Activated naive CD8-positive, alpha-beta T cell treated with anti-CD3 and anti-CD28 coated beads for 36 hours (primary cell): ENCODE results near the gene TMEM86A. TPM values are rescaled to one million over a fixed set of nuclear protein-coding genes. Genes with fewer than 3 reads are reported as not detected.
"Not testable (repeated sequence)": the region's sequence is repeated elsewhere in the genome, so short reads cannot be mapped to it uniquely, and the experiment has no call there.

Source experiments
- DNase-seq: peaks from one replicate; pipeline ENCODE4 v3.0.0; 2021
- H3K27ac Mint-ChIP-seq: one replicate; pipeline ENCODE4 v1.8.0; 2022; ENCODE audit warnings: mild to moderate bottlenecking, moderate library complexity, mixed read lengths
- H3K27me3 Mint-ChIP-seq: one replicate; pipeline ENCODE4 v1.8.0; 2022; ENCODE audit warnings: mild to moderate bottlenecking, mixed read lengths
- H3K36me3 Mint-ChIP-seq: one replicate; pipeline ENCODE4 v1.8.0; 2021; ENCODE audit warnings: mild to moderate bottlenecking, mixed read lengths
- H3K4me1 Mint-ChIP-seq: one replicate; pipeline ENCODE4 v1.8.0; 2021; ENCODE audit warnings: mixed read lengths
- H3K4me3 Mint-ChIP-seq: one replicate; pipeline ENCODE4 v1.8.0; 2022; ENCODE audit warnings: mild to moderate bottlenecking, moderate library complexity, mixed read lengths
- H3K9me3 Mint-ChIP-seq: one replicate; pipeline ENCODE4 v1.8.0; 2022; ENCODE audit warnings: mixed read lengths
- total RNA-seq, 2 experiments: library from RNA; stranded (reverse); gene quantifications; one replicate each; pipeline ENCODE4 v1.2.3, GENCODE V29; 2021

TMEM86A gene
- total RNA-seq, 2 experiments from 2014 or later, result 0.25 to 0.52 TPM

DNA sequence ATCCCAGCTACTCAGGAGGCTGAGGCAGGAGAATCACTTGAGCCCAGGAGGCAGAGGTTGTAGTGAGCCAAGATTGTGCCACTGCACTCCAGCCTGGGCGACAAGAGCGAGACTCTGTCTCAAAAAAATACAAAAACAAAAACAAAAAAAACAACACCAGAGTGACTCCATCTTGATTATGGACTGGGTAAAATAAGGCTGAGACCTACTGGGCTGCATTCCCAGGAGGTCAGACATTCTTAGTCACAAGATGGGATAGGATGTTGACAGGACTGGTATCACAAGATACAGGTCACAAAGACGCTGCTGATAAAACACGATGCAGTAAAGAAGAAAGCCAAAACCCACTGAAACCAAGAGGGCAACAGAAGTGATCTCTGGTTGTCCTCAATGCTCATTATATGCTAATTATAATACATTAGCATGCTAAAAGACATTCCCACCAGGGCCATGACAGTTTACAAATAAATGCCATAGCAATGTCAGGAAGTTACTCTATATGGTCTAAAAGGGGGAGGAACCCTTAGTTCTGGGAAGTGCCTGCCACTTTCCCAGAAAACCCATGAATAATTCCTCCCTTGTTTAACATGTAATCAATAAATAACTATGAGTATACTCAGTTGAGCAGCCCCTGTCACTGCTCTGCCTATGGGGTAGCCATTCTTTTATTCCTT, 7.0 kb upstream of the TMEM86A start:
- H3K36me3 Mint-ChIP-seq, result not testable (repeated sequence)

DNA sequence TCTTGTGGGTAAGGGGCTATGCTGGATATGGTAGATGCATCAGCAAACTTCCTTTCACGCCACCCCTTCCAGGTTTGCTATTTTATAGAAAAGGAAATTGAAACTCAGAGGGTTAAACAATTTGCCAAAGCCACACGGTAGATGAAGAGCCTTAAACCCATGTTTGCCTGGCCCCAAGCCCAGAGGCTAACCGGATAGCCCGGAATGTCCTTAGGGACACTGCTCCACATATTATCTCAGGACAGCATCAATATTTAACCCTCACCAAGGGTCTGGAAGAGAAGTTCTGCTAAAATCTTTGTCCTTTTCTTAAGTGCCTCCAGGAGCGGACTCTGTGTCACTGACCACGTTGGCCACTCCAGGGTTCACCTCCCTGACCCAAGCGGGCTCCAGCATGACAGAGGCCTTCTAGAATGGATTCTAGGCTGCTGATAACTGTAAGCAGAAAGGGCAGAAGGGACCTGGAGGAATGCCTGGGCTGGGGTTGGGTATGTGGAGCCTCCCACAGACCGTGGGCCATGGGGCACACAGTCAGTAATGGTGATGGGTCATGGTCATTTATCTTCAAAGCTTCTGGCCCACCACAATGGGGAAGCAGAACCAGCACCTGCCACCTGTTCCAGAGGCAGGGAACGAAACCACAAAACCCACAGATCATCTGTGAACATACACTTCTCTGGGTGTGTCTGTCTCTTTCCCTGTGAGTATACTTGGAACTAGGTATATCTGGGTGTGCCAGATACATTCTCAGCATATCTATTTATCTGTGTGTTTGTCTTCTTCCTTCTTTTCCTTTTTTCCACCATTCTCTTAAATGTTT, 5.4 kb upstream of the TMEM86A start:
- H3K4me3 Mint-ChIP-seq, result no peak overlapping the region
- no peak for DNase-seq
- H3K36me3 Mint-ChIP-seq, result no peaks in the 10 kb centered on the region
- H3K27ac Mint-ChIP-seq, result no peak overlapping the region
- no peaks in the 10 kb centered on the region for H3K9me3 Mint-ChIP-seq
- no peaks in the 10 kb centered on the region for H3K27me3 Mint-ChIP-seq
- H3K4me1 Mint-ChIP-seq, result peaks cover 6% of the 10 kb centered on the region

More for the DNA sequence above, 7.0 kb upstream of the TMEM86A start:
- H3K9me3 Mint-ChIP-seq, DNase-seq, H3K27me3 Mint-ChIP-seq, H3K4me3 Mint-ChIP-seq, H3K27ac Mint-ChIP-seq, H3K4me1 Mint-ChIP-seq: not testable (repeated sequence)

GRCh38 chr11:18696638-18697225, 1.8 kb upstream of the TMEM86A start:
- no peaks in the 10 kb centered on the region for H3K36me3 Mint-ChIP-seq
- H3K4me3 Mint-ChIP-seq, result no peak overlapping the region
- no peak for DNase-seq
- H3K27me3 Mint-ChIP-seq, result peaks cover 4% of the 10 kb centered on the region
- H3K4me1 Mint-ChIP-seq, result peaks cover 17% of the 10 kb centered on the region
- no peaks in the 10 kb centered on the region for H3K9me3 Mint-ChIP-seq
- H3K27ac Mint-ChIP-seq, result no peak overlapping the region

- no peak for DNase-seq
- no peak overlapping the region for H3K4me3 Mint-ChIP-seq
- H3K36me3 Mint-ChIP-seq, result no peaks in the 10 kb centered on the region
- H3K27me3 Mint-ChIP-seq, result peaks cover 4% of the 10 kb centered on the region
- H3K9me3 Mint-ChIP-seq, result no peaks in the 10 kb centered on the region
- H3K27ac Mint-ChIP-seq, result no peak overlapping the region
- H3K4me1 Mint-ChIP-seq, result peaks cover 17% of the 10 kb centered on the region
Measured at GRCh38 chr11:18697576-18697975, 1.0 kb upstream of the TMEM86A start.

- Mint-ChIP-seq H3K27ac (no peak overlapping the region), H3K4me3 (peak overlapping the region; percentile 74), H3K4me1 (peaks cover 14% of the 10 kb centered on the region), H3K9me3 (no peaks in the 10 kb centered on the region), H3K36me3 (no peaks in the 10 kb centered on the region), H3K27me3 (peaks cover 4% of the 10 kb centered on the region)
- DNase-seq, result no peak
Measured at GRCh38 chr11:18699269-18699596, 654 bp downstream of the TMEM86A start.

DNA sequence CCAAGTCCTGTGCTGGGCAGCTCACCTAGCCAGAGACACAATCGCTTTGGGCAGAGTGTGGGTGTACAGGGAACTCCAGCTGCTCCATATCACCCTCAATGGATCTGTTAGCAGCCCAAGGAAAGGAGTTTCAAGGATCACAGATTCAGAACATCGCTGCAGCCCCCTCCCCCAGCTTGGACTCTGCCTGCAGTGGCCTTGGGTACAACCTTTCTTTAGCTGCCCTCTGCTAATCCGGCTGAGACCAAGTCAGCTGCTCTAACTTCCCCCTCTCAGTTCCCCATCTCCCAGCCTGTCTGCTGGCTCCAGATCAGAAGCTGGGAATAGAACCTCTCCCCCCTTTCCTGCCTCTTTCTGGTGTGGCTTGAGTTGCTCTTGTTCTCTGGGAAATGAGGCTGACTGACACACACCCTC, 1.3 kb downstream of the TMEM86A start:
- Mint-ChIP-seq H3K27me3 (peaks cover 4% of the 10 kb centered on the region), H3K27ac (no peak overlapping the region), H3K9me3 (no peaks in the 10 kb centered on the region), H3K4me1 (peaks cover 15% of the 10 kb centered on the region), H3K36me3 (no peaks in the 10 kb centered on the region), H3K4me3 (peak overlapping the region; percentile 74)
- no peak for DNase-seq

- Mint-ChIP-seq H3K27ac (no peak overlapping the region), H3K4me3 (no peak overlapping the region), H3K4me1 (peaks cover 21% of the 10 kb centered on the region), H3K27me3 (peaks cover 4% of the 10 kb centered on the region), H3K36me3 (no peaks in the 10 kb centered on the region), H3K9me3 (no peaks in the 10 kb centered on the region)
- DNase-seq, result no peak
Measured at GRCh38 chr11:18700375-18700774, 1.8 kb downstream of the TMEM86A start.

DNA sequence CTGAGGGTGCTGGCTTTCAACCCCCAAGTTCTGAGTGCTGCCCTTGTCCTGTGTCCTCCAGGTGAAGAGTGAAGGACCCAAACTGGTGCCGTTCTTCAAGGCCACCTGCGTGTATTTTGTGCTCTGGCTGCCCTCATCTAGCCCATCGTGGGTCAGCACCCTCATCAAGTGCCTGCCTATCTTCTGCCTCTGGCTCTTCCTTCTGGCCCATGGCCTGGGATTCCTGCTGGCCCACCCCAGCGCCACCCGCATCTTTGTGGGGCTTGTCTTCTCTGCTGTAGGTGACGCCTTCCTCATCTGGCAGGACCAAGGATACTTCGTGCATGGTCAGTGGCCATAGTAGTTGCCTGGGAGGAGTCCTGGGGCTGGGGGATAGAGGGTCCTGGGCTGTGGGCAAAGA, 2.3 kb downstream of the TMEM86A start:
- Mint-ChIP-seq H3K27me3 (peaks cover 4% of the 10 kb centered on the region), H3K27ac (no peak overlapping the region), H3K4me1 (peaks cover 25% of the 10 kb centered on the region), H3K4me3 (no peak overlapping the region), H3K36me3 (no peaks in the 10 kb centered on the region), H3K9me3 (no peaks in the 10 kb centered on the region)
- no peak for DNase-seq

GRCh38 chr11:18701614-18702216, 3.1 kb downstream of the TMEM86A start:
- Mint-ChIP-seq H3K27ac (no peak overlapping the region), H3K4me1 (peaks cover 31% of the 10 kb centered on the region), H3K4me3 (no peak overlapping the region), H3K36me3 (no peaks in the 10 kb centered on the region), H3K9me3 (no peaks in the 10 kb centered on the region), H3K27me3 (peaks cover 4% of the 10 kb centered on the region)
- DNase-seq, result no peak

- H3K4me3 Mint-ChIP-seq, result no peak overlapping the region
- peaks cover 4% of the 10 kb centered on the region for H3K27me3 Mint-ChIP-seq
Measured at GRCh38 chr11:18703001-18703763, 4.6 kb downstream of the TMEM86A start.

DNA sequence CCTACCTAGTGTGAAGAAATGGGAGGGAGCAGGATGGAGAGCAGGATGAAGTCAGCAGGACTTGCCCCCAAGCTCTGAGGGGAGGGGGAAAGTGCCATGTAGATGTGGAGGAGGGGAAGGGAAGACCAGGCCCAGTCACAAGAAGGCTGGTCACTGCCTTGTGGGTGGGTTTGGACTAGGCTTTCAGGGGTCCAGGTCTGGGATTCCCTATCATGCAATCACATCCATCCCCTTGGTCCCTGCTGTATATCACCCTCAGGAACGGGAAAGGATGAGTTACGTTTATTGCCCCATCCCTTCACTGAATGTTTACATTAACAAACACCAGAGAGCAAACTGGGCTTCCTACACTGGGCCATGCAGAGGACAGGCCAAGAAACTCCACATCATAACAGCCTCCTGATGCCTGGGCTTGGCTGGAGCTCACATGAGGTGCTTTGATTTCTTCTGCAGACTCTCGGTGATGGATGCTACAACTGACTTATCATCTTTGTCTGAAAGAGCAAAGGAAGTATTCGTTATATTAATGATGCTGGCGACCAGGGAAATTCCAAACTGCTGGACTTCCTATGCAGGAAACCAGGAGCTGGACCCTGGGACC, 5.6 kb downstream of the TMEM86A start:
- Mint-ChIP-seq H3K4me1 (peaks cover 30% of the 10 kb centered on the region), H3K27ac (no peak overlapping the region), H3K4me3 (no peak overlapping the region), H3K27me3 (peaks cover 4% of the 10 kb centered on the region), H3K36me3 (no peaks in the 10 kb centered on the region), H3K9me3 (no peaks in the 10 kb centered on the region)
- DNase-seq, result no peak

More at GRCh38 chr11:18703001-18703763, 4.6 kb downstream of the TMEM86A start:
- H3K4me1 Mint-ChIP-seq, result peaks cover 32% of the 10 kb centered on the region
- H3K27ac Mint-ChIP-seq, result no peak overlapping the region
- no peaks in the 10 kb centered on the region for H3K9me3 Mint-ChIP-seq
- no peak for DNase-seq
- H3K36me3 Mint-ChIP-seq, result no peaks in the 10 kb centered on the region

GRCh38 chr11:18704698-18705097, 6.1 kb downstream of the TMEM86A start:
- no peak for DNase-seq
- H3K4me1 Mint-ChIP-seq, result peaks cover 25% of the 10 kb centered on the region
- H3K9me3 Mint-ChIP-seq, result no peaks in the 10 kb centered on the region
- H3K27me3 Mint-ChIP-seq, result peaks cover 4% of the 10 kb centered on the region
- H3K27ac Mint-ChIP-seq, result no peak overlapping the region
- no peaks in the 10 kb centered on the region for H3K36me3 Mint-ChIP-seq
- peak overlapping the region; percentile 62 for H3K4me3 Mint-ChIP-seq

- Mint-ChIP-seq H3K4me3 (peak overlapping the region; percentile 62), H3K4me1 (peaks cover 22% of the 10 kb centered on the region), H3K27me3 (no peaks in the 10 kb centered on the region), H3K36me3 (no peaks in the 10 kb centered on the region), H3K9me3 (no peaks in the 10 kb centered on the region), H3K27ac (no peak overlapping the region)
- peak; percentile 26 for DNase-seq
Measured at GRCh38 chr11:18705651-18706281, 7.2 kb downstream of the TMEM86A start.
